Sigmoid colon (tissue), 3 donors: Measurements from ENCODE around the gene TENM3.

ENCODE experiments used
- POLR2A ChIP-seq, 2 donors: fragments of 450-650 bp; IDR thresholded peaks; one replicate each; pipeline ENCODE4 v1.6.1; 2016; ENCODE audit warnings: antibody characterized with exemption in 2 of 2, mild to moderate bottlenecking in 2 of 2, moderate library complexity in 2 of 2
- TF ChIP-seq, protein P1 (sequence below), 4 experiments: fragments of 450-650 bp in 3 of 4; fragments of 200-600 bp in 1 of 4; IDR thresholded peaks; one replicate each; pipeline ENCODE4 v1.5.1; 2016 to 2019; ENCODE audit warnings: antibody characterized with exemption in 4 of 4, mild to moderate bottlenecking in 3 of 4, moderate library complexity in 2 of 4

DNA sequence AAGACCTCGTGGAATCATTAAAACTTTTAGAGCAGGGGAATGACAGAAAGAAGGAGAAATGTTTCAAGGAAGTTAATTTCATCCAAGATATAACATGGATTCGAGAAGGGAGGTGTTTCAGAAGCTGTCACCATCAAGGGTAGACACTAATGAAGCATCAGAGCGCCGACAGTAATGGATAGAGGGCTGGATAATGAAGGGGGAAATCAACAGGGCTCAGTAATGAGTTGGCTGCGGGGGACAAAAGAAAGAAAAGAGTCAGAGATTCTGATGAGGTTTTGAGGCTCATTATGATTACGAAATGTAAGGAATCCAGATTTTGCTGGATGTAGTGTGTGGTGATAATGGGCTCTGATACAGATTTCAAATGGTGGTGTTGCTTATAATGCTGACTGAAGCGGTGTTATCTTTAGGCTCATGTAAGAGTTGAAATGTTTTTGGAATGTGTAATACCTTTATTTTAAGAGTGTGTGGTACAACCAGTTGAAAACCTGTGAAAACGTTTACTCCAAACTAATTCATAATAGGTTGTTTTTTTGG lies 39.3 kb upstream of the TENM3 start:
- TF ChIP-seq, protein P1, sequence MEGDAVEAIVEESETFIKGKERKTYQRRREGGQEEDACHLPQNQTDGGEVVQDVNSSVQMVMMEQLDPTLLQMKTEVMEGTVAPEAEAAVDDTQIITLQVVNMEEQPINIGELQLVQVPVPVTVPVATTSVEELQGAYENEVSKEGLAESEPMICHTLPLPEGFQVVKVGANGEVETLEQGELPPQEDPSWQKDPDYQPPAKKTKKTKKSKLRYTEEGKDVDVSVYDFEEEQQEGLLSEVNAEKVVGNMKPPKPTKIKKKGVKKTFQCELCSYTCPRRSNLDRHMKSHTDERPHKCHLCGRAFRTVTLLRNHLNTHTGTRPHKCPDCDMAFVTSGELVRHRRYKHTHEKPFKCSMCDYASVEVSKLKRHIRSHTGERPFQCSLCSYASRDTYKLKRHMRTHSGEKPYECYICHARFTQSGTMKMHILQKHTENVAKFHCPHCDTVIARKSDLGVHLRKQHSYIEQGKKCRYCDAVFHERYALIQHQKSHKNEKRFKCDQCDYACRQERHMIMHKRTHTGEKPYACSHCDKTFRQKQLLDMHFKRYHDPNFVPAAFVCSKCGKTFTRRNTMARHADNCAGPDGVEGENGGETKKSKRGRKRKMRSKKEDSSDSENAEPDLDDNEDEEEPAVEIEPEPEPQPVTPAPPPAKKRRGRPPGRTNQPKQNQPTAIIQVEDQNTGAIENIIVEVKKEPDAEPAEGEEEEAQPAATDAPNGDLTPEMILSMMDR (IDR thresholded peaks at IDR 0.05) = no peak
- TF ChIP-seq POLR2A (IDR thresholded peaks at IDR 0.05) = no peak
